OCI-LY7 (cell line): ENCODE measurements around the gene ST14.

Experiments used
- CTCF ChIP-seq: fragments of 200-600 bp; sonication (generic); conservative IDR thresholded peaks from 2 replicates; pipeline ENCODE4 v1.5.1; 2014; ENCODE audit warnings: mild to moderate bottlenecking, antibody characterized with exemption, low read length, moderate library complexity, mixed read lengths
- EZH2phosphoT487 ChIP-seq: fragments of 200-600 bp; sonication (generic); IDR thresholded peaks from 2 replicates; pipeline ENCODE4 v1.6.1; 2018; ENCODE audit warnings: low read depth, borderline replicate concordance, mild to moderate bottlenecking, mixed run types, antibody characterized with exemption, low read length, moderate library complexity, mixed read lengths

GRCh38 chr11:130162733-130163132 is 3.2 kb downstream of the ST14 start:
- TF ChIP-seq CTCF (no peak), EZH2phosphoT487 (no peak)
